ENCODE data around the gene TBX15.

- TF ChIP-seq CTCF (optimal IDR thresholded peaks at IDR 0.05 in 1 of 3, IDR thresholded peaks at IDR 0.05 in 1 of 3, conservative IDR thresholded peaks at IDR 0.05 in 1 of 3; ENCODE audit: extremely low read depth in 1 of 3, insufficient read depth in 2 of 3, low read length in 3 of 3) (no peak), EZH2 (IDR thresholded peaks at IDR 0.05; ENCODE audit: low read length) (no peak)
These were observed 44.0 kb downstream of the TBX15 start for GRCh38 chr1:118944133-118944532.
